Measurements from ENCODE around the gene TP53TG5.

The TP53TG5 gene

DNA sequence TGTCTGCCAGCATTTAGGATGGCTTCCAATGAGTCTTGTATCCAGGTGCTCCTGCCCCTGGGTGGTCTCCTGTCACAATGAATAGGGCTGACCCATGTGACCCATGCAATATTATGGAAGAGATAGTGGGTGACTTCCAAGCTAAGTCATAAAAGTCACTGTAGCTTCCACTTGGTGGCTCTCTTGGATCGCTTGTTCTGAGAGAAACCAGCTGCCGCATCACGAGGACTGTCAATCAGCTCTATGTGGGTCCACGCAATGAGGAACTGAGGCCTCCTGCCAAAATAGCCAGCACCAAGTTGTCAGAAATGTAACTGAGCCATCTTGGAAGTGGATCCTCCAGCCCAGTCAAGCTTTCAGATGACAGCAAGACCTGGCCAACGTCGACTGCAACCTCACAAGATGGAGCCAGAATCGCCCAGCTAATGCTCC is 55.2 kb downstream of the TP53TG5 start:
- DNase-seq: peak; percentile 65

All from fibroblast of skin of scalp (primary cell).